GM12874 (cell line): ENCODE results near the gene MMP21.

Experiments
- CTCF ChIP-seq: IDR thresholded peaks from 2 replicates; pipeline ENCODE4 v1.5.1; 2011; ENCODE audit warnings: low read depth, mild to moderate bottlenecking, control low read depth, low read length, moderate library complexity; ENCODE audit not compliant: insufficient read depth

Gene MMP21

GRCh38 chr10:125779403-125780327, 4.0 kb upstream of the MMP21 start:
- no peak for TF ChIP-seq CTCF

- no peak for TF ChIP-seq CTCF
These were observed 2.9 kb upstream of the MMP21 start for GRCh38 chr10:125778556-125778955.

- no peak for TF ChIP-seq CTCF
These were observed 2.2 kb upstream of the MMP21 start for GRCh38 chr10:125777806-125778205.

GRCh38 chr10:125774581-125775191, 935 bp downstream of the MMP21 start:
- no peak for TF ChIP-seq CTCF

- TF ChIP-seq CTCF, result no peak
These were observed 1.7 kb downstream of the MMP21 start for GRCh38 chr10:125773687-125774543.

GRCh38 chr10:125772864-125773180, 2.8 kb downstream of the MMP21 start:
- no peak for TF ChIP-seq CTCF

- no peak for TF ChIP-seq CTCF
These were observed 3.3 kb downstream of the MMP21 start for GRCh38 chr10:125772112-125772863.
